C4-2B (cell line): Measurements from ENCODE around the gene SMOC1.

Experiments
- ZFX ChIP-seq: fragments of 450-650 bp; IDR thresholded peaks from 2 replicates; pipeline ENCODE4 v1.6.1; 2017
- TF ChIP-seq, protein P1 (sequence below): fragments of 450-650 bp; conservative IDR thresholded peaks from 2 replicates; pipeline ENCODE4 v1.5.1; 2017; ENCODE audit warnings: mild to moderate bottlenecking

DNA sequence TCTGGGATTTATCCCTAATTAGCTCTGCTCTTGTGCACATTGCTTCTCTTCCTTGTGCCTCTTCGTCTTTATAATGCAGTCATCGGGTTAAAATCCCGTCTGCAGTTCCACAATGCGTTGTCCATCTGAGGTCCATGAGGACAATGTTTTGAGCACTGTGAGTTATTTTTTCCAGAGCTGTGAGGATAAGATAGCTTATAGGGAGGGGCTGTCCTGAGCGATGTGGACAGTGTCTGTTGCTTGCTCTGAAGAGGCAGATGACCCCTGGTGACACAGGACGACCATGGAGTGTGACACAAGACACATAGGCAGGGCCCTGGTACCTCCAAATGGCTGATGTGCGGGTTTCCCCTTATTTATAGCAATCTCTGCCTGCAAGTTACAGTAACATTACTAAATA, 132.5 kb downstream of the SMOC1 start:
- TF ChIP-seq, protein P1, sequence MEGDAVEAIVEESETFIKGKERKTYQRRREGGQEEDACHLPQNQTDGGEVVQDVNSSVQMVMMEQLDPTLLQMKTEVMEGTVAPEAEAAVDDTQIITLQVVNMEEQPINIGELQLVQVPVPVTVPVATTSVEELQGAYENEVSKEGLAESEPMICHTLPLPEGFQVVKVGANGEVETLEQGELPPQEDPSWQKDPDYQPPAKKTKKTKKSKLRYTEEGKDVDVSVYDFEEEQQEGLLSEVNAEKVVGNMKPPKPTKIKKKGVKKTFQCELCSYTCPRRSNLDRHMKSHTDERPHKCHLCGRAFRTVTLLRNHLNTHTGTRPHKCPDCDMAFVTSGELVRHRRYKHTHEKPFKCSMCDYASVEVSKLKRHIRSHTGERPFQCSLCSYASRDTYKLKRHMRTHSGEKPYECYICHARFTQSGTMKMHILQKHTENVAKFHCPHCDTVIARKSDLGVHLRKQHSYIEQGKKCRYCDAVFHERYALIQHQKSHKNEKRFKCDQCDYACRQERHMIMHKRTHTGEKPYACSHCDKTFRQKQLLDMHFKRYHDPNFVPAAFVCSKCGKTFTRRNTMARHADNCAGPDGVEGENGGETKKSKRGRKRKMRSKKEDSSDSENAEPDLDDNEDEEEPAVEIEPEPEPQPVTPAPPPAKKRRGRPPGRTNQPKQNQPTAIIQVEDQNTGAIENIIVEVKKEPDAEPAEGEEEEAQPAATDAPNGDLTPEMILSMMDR: no peak
- no peak for TF ChIP-seq ZFX
